PFSK-1 (cell line): ENCODE measurements around the gene MCM7.

Experiments
- FOXP2 ChIP-seq: optimal IDR thresholded peaks from 2 replicates; pipeline ENCODE3; 2011; ENCODE audit warnings: borderline replicate concordance, control low read depth, inconsistent platforms; ENCODE audit not compliant: insufficient read depth; ENCODE audit errors: extremely low read length, extremely low read depth
- POLR2AphosphoS5 ChIP-seq: IDR thresholded peaks from 2 replicates; pipeline ENCODE4 v1.6.1; 2012; ENCODE audit warnings: low read depth, mild to moderate bottlenecking, control low read depth, low read length, moderate library complexity
- REST ChIP-seq, 2 experiments: IDR thresholded peaks; 2 replicates each; pipeline versions ENCODE4 v1.6.1 to v1.8.0; 2011 to 2012; ENCODE audit warnings: low read depth in 2 of 2, low read length in 2 of 2, control low read depth in 1 of 2, inconsistent platforms in 1 of 2, mild to moderate bottlenecking in 1 of 2, moderate library complexity in 1 of 2; ENCODE audit not compliant: insufficient read depth in 1 of 2
- SIN3A ChIP-seq: IDR thresholded peaks from 2 replicates; pipeline ENCODE4 v1.6.1; 2012; ENCODE audit warnings: mild to moderate bottlenecking, low read length, moderate library complexity, borderline replicate concordance; ENCODE audit not compliant: insufficient read depth
- TAF1 ChIP-seq: IDR thresholded peaks from 2 replicates; pipeline ENCODE4 v1.6.1; 2012; ENCODE audit warnings: low read length, control low read depth, borderline replicate concordance; ENCODE audit not compliant: insufficient read depth

Gene MCM7

GRCh38 chr7:100115026-100115425 lies 13.8 kb upstream of the MCM7 start:
- TF ChIP-seq REST (IDR thresholded peaks at IDR 0.05; ENCODE audit: insufficient read depth in 1 of 2, low read depth in 2 of 2, low read length in 2 of 2) (no peak), POLR2AphosphoS5 (no peak), TAF1 (no peak), SIN3A (no peak), FOXP2 (no peak)

GRCh38 chr7:100111914-100112313 lies 10.7 kb upstream of the MCM7 start:
- no peak for TF ChIP-seq TAF1
- no peak for TF ChIP-seq POLR2AphosphoS5
- TF ChIP-seq FOXP2, result no peak
- no peak for TF ChIP-seq SIN3A
- no peak for TF ChIP-seq REST (IDR thresholded peaks at IDR 0.05; ENCODE audit: insufficient read depth in 1 of 2, low read depth in 2 of 2, low read length in 2 of 2)

DNA sequence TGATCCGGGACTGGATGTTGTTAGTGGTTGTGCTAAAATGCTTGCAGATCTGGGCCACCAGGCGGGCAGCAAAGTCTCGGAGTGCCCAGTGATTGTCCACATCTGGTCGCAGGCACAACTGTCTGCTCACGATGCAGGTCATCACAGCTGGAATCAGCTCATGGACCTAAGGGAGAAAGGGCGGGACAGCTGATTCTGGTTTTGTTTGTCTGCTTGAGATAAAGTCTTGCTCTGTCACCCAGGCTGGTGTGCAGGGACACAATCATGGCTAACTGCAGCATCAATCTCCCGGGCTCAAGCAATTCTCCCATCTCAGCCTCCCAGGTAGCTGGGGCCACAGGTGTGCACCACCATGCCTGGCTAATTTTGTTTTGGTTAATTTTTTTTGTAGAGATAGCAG lies 10.0 kb upstream of the MCM7 start:
- TF ChIP-seq REST (IDR thresholded peaks at IDR 0.05; ENCODE audit: insufficient read depth in 1 of 2, low read depth in 2 of 2, low read length in 2 of 2) (no peak), POLR2AphosphoS5 (no peak), SIN3A (no peak), FOXP2 (no peak), TAF1 (no peak)

GRCh38 chr7:100109521-100110163 lies 8.4 kb upstream of the MCM7 start:
- TF ChIP-seq SIN3A (no peak), TAF1 (no peak), POLR2AphosphoS5 (no peak), FOXP2 (no peak), REST (IDR thresholded peaks at IDR 0.05; ENCODE audit: insufficient read depth in 1 of 2, low read depth in 2 of 2, low read length in 2 of 2) (no peak)

- TF ChIP-seq TAF1 (no peak), SIN3A (no peak), POLR2AphosphoS5 (no peak), REST (IDR thresholded peaks at IDR 0.05; ENCODE audit: insufficient read depth in 1 of 2, low read depth in 2 of 2, low read length in 2 of 2) (no peak), FOXP2 (no peak)
Observed at GRCh38 chr7:100107890-100108289, 6.7 kb upstream of the MCM7 start.
